Heart right ventricle (tissue), 16 donors: ENCODE data around the gene OSBPL3. TPM values are rescaled to one million over a fixed set of nuclear protein-coding genes. Genes with fewer than 3 reads are reported as not detected.

ENCODE experiments used
- ATAC-seq, 8 donors: fragments of 200-7000 bp; cut with Tn5 transposase; one replicate each; pipeline ENCODE4 v1.9.1; 2020; ENCODE audit warnings: mild to moderate bottlenecking in 8 of 8, moderate library complexity in 8 of 8, moderate number of reproducible peaks in 1 of 8
- DNase-seq, 2 donors: peaks; one replicate each; pipeline ENCODE4 v3.0.0-alpha.2; 2020
- H3K27ac ChIP-seq, 10 donors: fragments of 200-600 bp; sonication (generic) in 2 of 10; one replicate each; pipeline versions ENCODE4 v1.5.0 to v1.8.0; 2020 to 2022; ENCODE audit warnings: mild to moderate bottlenecking in 3 of 10
- H3K27me3 ChIP-seq, 7 donors: fragments of 200-600 bp; one replicate each; pipeline ENCODE4 v1.8.0; 2021 to 2022; ENCODE audit warnings: mild to moderate bottlenecking in 2 of 7
- H3K36me3 ChIP-seq, 9 donors: fragments of 200-600 bp; sonication (generic) in 1 of 9; one replicate each; pipeline versions ENCODE4 v1.5.0 to v1.8.0; 2020 to 2022; ENCODE audit warnings: mild to moderate bottlenecking in 2 of 9
- H3K4me1 ChIP-seq, 9 donors: fragments of 200-600 bp; sonication (generic) in 1 of 9; one replicate each; pipeline versions ENCODE4 v1.5.0 to v1.8.0; 2020 to 2022; ENCODE audit warnings: mild to moderate bottlenecking in 4 of 9
- H3K4me3 ChIP-seq, 10 donors: fragments of 200-600 bp; sonication (generic) in 2 of 10; one replicate each; pipeline versions ENCODE4 v1.5.0 to v1.8.0; 2020 to 2022; ENCODE audit warnings: mild to moderate bottlenecking in 7 of 10, moderate library complexity in 2 of 10
- H3K9me3 ChIP-seq, 11 donors: fragments of 200-600 bp in 10 of 11; sonication (generic) in 2 of 11; one replicate each; pipeline versions ENCODE4 v1.5.0 to v1.8.0; 2013 to 2022; ENCODE audit warnings: mild to moderate bottlenecking in 2 of 11, control low read depth in 1 of 11, moderate library complexity in 1 of 11
- WGBS, 2 donors: extraction: QIAGEN DNeasy Blood & Tissue Kit; methylation state at CpG; one replicate each; pipeline ENCODE4 v1.1.7; 2013; ENCODE audit warnings: inconsistent platforms in 1 of 2; 5-methylcytosine and 5-hydroxymethylcytosine counted together
- intact Hi-C, 10 donors: fragments of 100-400 bp; cut with DNase I; formaldehyde crosslinking; loops; one replicate each; pipeline versions ENCODE4 v1.11.1 to v1.14.2; 2022
- polyA plus RNA-seq, 2 donors: library from polyadenylated mRNA; stranded (reverse); fragments of 200-250 nt; gene quantifications; one replicate each; pipeline ENCODE4 v1.2.3, GENCODE V29; 2013
- total RNA-seq, 10 donors: library from RNA; stranded (reverse); fragmentation: NEBNext Ultra II Directional in 3 of 10; extraction: Animal tissue kit (Norgen Biotek cat#: 25700) in 3 of 10; gene quantifications; one replicate each; pipeline versions ENCODE4 v1.2.1 to v1.2.4, GENCODE V29; 2021 to 2023
- TF ChIP-seq, protein P1 (sequence below), 9 donors: fragments of 200-600 bp; sonication (generic) in 2 of 9; IDR thresholded peaks; one replicate each; pipeline versions ENCODE4 v1.5.0 to v1.8.0; 2021 to 2022; ENCODE audit warnings: antibody characterized with exemption in 9 of 9, mild to moderate bottlenecking in 5 of 9, moderate library complexity in 1 of 9
- donor health status: Arrhythmogenic right ventricular cardiomyopathy.
- donor health status: ischemic (EF 13 %, LVEDD 7.1; RV severe dilation, severe dysfunction).
- donor health status: healthy with polysubstance abuse.
- donor health status: DM: no; HTN: yes; CAD: no.
- donor health status: DM: no; HTN: no; CAD: no.
- donor health status: ischemic (EF 25% LVEDD 6.9; RV normal size, moderate dysfunction).
- donor health status: ischemic (EF 25% LVEDD 5.7; RV mildly dilated, moderate dysfunction).
- donor health status: healthy.
- donor health status: DM: yes; HTN: yes; CAD: no.
- donor health status: Ischemic cardiomyopathy.
- donor health status: ischemic (EF 35%, LVEDD 5.7; RV mildly dilated, moderate dysfunction).
- donor health status: nonischemic (EF 11% LVEDD 7.7; RV severe dilation, severe dysfunction).
- donor health status: DM: yes; HTN: yes; CAD: no.
- donor health status: PGD.
- donor health status: ischemic (EF 29% LVEDD 5.4; RV normal size, mild dysfunction).
- donor health status: nonischemic (EF 23%, LVEDD 6.1; RV moderate dilation, normal function).

OSBPL3 gene
- total and polyA plus RNA-seq, 12 donors, result 1.2 to 10.6 (median 3.5) TPM

DNA sequence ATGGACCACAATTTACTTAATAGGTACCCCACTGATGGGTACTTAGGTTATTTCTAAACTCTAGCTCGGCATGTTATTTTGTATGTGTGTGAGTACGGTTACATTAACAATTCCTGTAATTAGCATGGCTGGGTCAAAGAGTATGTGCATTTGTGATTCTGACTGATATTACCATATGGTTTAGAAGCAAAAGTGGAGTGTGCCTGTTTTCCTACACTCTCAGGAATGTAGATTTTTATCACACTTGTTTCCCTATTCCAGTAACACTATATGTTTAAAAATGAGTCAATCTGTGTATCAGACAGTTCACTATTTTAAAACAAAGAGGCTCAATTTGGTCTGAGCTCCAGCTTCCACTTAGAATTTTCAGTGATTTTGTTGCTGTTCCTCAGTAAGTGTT is 178.1 kb downstream of the OSBPL3 start:
- Histone ChIP-seq H3K9me3 (no peaks in the 10 kb centered on the region), H3K36me3 (peaks cover 0 to 55% (median 0%) of the 10 kb centered on the region in 9 donors), H3K27me3 (no peaks in the 10 kb centered on the region), H3K4me3 (no peak overlapping the region), H3K4me1 (no peaks in the 10 kb centered on the region), H3K27ac (no peak overlapping the region)
- ATAC-seq (no peak), DNase-seq (no peak)
- 95% methylated on average over 2 of the region's 2 CpGs for WGBS, 2 donors
- intact Hi-C loops, result no loop called here
- TF ChIP-seq, protein P1, sequence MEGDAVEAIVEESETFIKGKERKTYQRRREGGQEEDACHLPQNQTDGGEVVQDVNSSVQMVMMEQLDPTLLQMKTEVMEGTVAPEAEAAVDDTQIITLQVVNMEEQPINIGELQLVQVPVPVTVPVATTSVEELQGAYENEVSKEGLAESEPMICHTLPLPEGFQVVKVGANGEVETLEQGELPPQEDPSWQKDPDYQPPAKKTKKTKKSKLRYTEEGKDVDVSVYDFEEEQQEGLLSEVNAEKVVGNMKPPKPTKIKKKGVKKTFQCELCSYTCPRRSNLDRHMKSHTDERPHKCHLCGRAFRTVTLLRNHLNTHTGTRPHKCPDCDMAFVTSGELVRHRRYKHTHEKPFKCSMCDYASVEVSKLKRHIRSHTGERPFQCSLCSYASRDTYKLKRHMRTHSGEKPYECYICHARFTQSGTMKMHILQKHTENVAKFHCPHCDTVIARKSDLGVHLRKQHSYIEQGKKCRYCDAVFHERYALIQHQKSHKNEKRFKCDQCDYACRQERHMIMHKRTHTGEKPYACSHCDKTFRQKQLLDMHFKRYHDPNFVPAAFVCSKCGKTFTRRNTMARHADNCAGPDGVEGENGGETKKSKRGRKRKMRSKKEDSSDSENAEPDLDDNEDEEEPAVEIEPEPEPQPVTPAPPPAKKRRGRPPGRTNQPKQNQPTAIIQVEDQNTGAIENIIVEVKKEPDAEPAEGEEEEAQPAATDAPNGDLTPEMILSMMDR (IDR thresholded peaks at IDR 0.05), result no peak

DNA sequence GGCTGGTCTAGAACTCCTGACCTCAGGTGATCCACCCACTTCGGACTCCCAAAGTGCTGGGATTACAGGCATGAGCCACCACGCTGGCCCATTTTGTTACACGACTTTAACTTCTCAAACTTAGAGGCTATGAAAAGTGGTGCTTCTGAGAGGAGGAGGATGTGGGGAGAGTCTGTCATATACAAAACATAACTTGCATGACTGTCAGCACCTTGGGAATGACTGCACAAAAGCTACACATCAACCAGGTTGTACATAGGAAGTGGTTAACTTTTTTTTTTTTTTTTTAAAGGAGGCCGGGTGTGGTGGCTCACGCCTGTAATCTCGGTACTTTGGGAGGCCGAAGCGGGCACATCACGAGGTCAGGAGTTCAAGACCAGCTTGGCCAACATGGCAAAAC is 179.3 kb downstream of the OSBPL3 start:
- Histone ChIP-seq H3K9me3 (no peaks in the 10 kb centered on the region), H3K4me3 (no peak overlapping the region), H3K36me3 (peaks cover 0 to 48% (median 0%) of the 10 kb centered on the region in 9 donors), H3K27me3 (no peaks in the 10 kb centered on the region), H3K4me1 (no peaks in the 10 kb centered on the region), H3K27ac (no peak overlapping the region)
- WGBS, 2 donors, result 91 to 96% methylated on average over 9 of the region's 9 CpGs
- TF ChIP-seq, protein P1 (IDR thresholded peaks at IDR 0.05), result no peak
- ATAC-seq (no peak), DNase-seq (no peak)
- intact Hi-C loops, result no loop called here

DNA sequence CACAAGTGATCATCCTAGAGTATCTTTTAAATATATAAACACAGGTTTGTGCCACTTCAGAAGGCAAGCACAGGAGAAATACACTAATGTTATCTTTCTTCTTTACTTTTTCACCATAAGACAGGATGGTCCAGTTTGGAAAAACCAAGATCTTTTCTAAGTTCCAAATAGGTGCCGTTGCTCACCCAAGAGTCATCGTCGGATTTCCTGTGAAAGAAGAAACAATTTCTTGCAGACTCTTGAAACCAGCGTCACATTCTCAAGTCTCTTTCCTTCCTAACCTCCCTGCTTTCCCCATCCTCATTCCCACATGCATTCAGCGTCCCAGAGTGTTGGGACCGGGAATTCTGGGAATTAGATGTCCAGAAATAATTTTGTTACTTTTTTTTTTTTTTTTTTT is 179.9 kb downstream of the OSBPL3 start:
- ATAC-seq (no peak), DNase-seq (no peak)
- Histone ChIP-seq H3K4me1 (no peaks in the 10 kb centered on the region), H3K27ac (no peak overlapping the region), H3K9me3 (no peaks in the 10 kb centered on the region), H3K4me3 (no peak overlapping the region), H3K36me3 (peaks cover 0 to 43% (median 0%) of the 10 kb centered on the region in 9 donors), H3K27me3 (no peaks in the 10 kb centered on the region)
- 82 to 92% methylated on average over 6 of the region's 6 CpGs for WGBS, 2 donors
- TF ChIP-seq, protein P1 (IDR thresholded peaks at IDR 0.05), result no peak
- intact Hi-C loops, result no loop called here

DNA sequence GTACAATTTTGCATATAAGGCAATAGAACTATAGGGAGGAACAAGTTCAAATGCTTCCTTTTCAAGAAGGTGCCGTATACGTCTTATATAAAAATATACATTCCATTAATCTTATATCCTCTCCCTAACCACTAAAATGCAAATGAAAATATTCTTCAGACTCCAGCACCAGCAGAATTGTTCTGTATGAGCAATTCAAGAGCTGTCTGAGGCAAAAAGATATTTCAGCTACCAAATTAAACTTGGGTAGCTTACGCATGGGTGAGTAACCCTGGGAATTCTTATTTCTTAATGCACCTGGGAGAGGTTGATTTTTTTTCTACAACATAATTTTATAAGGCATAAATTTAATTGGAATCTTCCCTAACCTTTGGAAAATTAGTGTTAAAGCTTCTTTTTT is 180.5 kb downstream of the OSBPL3 start:
- DNase-seq, result no peak
- Histone ChIP-seq H3K4me1 (no peaks in the 10 kb centered on the region), H3K4me3 (no peak overlapping the region), H3K27ac (no peak overlapping the region), H3K9me3 (no peaks in the 10 kb centered on the region), H3K27me3 (no peaks in the 10 kb centered on the region), H3K36me3 (peaks cover 0 to 42% (median 0%) of the 10 kb centered on the region in 9 donors)
- TF ChIP-seq, protein P1 (IDR thresholded peaks at IDR 0.05), result no peak
- WGBS, 2 donors, result 96 to 98% methylated on average over 3 of the region's 3 CpGs
- ATAC-seq, result no peak
- intact Hi-C loops, result no loop called here
